Heart left ventricle (tissue), 16 donors: ENCODE data around the gene TNRC6B. TPM values are rescaled to one million over a fixed set of nuclear protein-coding genes. Genes with fewer than 3 reads are reported as not detected.

Experiments
- ATAC-seq, 4 donors: fragments of 200-7000 bp; cut with Tn5 transposase; one replicate each; pipeline ENCODE4 v1.9.1; 2020 to 2022; ENCODE audit warnings: moderate library complexity in 4 of 4, mild to moderate bottlenecking in 3 of 4, moderate number of reproducible peaks in 1 of 4
- DNase-seq, 5 donors: peaks; one replicate each; pipeline ENCODE4 v3.0.0-alpha.2; 2020
- H3K27ac ChIP-seq, 12 donors: fragments of 200-600 bp; sonication (generic) in 4 of 12; one replicate each; pipeline versions ENCODE4 v1.5.0 to v1.8.0; 2016 to 2022; ENCODE audit warnings: mild to moderate bottlenecking in 2 of 12
- H3K27me3 ChIP-seq, 9 donors: fragments of 200-600 bp; sonication (generic) in 2 of 9; one replicate each; pipeline versions ENCODE4 v1.5.1 to v1.8.0; 2016 to 2022; ENCODE audit warnings: mild to moderate bottlenecking in 3 of 9
- H3K36me3 ChIP-seq, 9 donors: fragments of 200-600 bp; sonication (generic) in 2 of 9; one replicate each; pipeline versions ENCODE4 v1.5.0 to v1.8.0; 2018 to 2022; ENCODE audit warnings: mild to moderate bottlenecking in 2 of 9
- H3K4me1 ChIP-seq, 12 donors: fragments of 200-600 bp; sonication (generic) in 4 of 12; one replicate each; pipeline versions ENCODE4 v1.5.0 to v1.8.0; 2016 to 2022; ENCODE audit warnings: mild to moderate bottlenecking in 3 of 12
- H3K4me3 ChIP-seq, 12 donors: fragments of 200-600 bp; sonication (generic) in 4 of 12; one replicate each; pipeline versions ENCODE4 v1.5.0 to v1.8.0; 2017 to 2022; ENCODE audit warnings: mild to moderate bottlenecking in 9 of 12, moderate library complexity in 4 of 12
- H3K9me3 ChIP-seq, 12 donors: fragments of 200-600 bp; sonication (generic) in 4 of 12; one replicate each; pipeline versions ENCODE4 v1.5.0 to v1.8.0; 2016 to 2022; ENCODE audit warnings: mild to moderate bottlenecking in 1 of 12
- CTCF ChIP-seq, 12 donors: fragments of 200-600 bp; sonication (generic) in 4 of 12; IDR thresholded peaks; one replicate each; pipeline versions ENCODE4 v1.5.0 to v1.8.0; 2018 to 2022; ENCODE audit warnings: antibody characterized with exemption in 12 of 12, mild to moderate bottlenecking in 5 of 12
- POLR2A ChIP-seq, 2 donors: fragments of 450-650 bp; IDR thresholded peaks; one replicate each; pipeline ENCODE4 v1.6.1; 2017; ENCODE audit warnings: antibody characterized with exemption in 2 of 2, mild to moderate bottlenecking in 2 of 2, moderate library complexity in 2 of 2
- WGBS, 4 donors: extraction: QIAGEN DNeasy Blood & Tissue Kit in 2 of 4; methylation state at CpG; one replicate each; pipeline versions ENCODE4 v1.1.5 to v1.1.7; 2013 to 2018; 5-methylcytosine and 5-hydroxymethylcytosine counted together
- intact Hi-C, 10 donors: fragments of 100-400 bp; cut with DNase I; formaldehyde crosslinking; loops; one replicate each; pipeline versions ENCODE4 v1.11.1 to v1.14.2; 2022
- polyA plus RNA-seq, 2 donors: library from polyadenylated mRNA; stranded (reverse); fragments of 200-250 nt; gene quantifications; one replicate each; pipeline ENCODE4 v1.2.3, GENCODE V29; 2013
- total RNA-seq, 9 donors: library from RNA; depleted of rRNA in 2 of 9; stranded (reverse); fragments of >200 nt in 2 of 9; fragmentation: NEBNext Ultra II Directional in 3 of 9; extraction: Animal tissue kit (Norgen Biotek cat#: 25700) in 3 of 9; gene quantifications; one replicate each; pipeline versions ENCODE4 v1.1.0 to v1.2.4, GENCODE V29; 2016 to 2023
- donor health status: ischemic (EF 13 %, LVEDD 7.1; RV severe dilation, severe dysfunction).
- donor health status: healthy with polysubstance abuse.
- donor health status: DM: no; HTN: yes; CAD: no.
- donor health status: DM: no; HTN: no; CAD: no.
- donor health status: ischemic (EF 25% LVEDD 6.9; RV normal size, moderate dysfunction).
- donor health status: ischemic (EF 25% LVEDD 5.7; RV mildly dilated, moderate dysfunction).
- donor health status: healthy.
- donor health status: DM: yes; HTN: yes; CAD: no.
- donor health status: ischemic (EF 35%, LVEDD 5.7; RV mildly dilated, moderate dysfunction).
- donor health status: nonischemic (EF 11% LVEDD 7.7; RV severe dilation, severe dysfunction).
- donor health status: DM: yes; HTN: yes; CAD: no.
- donor health status: PGD.
- donor health status: ischemic (EF 29% LVEDD 5.4; RV normal size, mild dysfunction).
- donor health status: nonischemic (EF 23%, LVEDD 6.1; RV moderate dilation, normal function).

The TNRC6B gene
- total and polyA plus RNA-seq, 11 donors: 13.2 to 62.4 (median 39.3) TPM

DNA sequence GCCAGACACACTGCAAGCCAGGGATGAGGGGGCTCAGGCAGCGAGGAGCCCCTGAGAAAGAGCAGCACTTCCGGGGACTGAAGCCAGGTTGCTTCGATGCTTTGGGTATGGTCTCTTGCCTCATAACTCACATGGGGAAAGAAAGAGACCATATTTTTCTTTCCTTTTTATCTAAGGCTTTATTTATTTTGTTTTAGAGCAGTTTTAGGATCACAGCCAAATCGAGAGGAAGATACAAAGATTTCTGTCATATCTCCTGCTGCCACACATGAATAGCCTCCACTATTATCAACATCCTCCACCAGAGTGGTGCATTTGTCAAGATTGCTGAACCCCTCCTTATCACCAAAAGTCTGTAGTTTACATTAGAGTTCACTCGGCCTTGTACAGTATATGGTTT lies 144.3 kb downstream of the TNRC6B start:
- peaks cover 0 to 98% (median 81%) of the 10 kb centered on the region in 9 donors for H3K36me3 ChIP-seq
- no peak for ATAC-seq
- intact Hi-C loops: loop anchor here in 2 of 10 donors (2.0 to 5.0 kb wide), 2 partner anchors 35 kb away; no protein-coding TSS in a partner anchor
- no peak for DNase-seq
- WGBS, 4 donors: 60 to 73% (median 69%) methylated on average over 5 of the region's 5 CpGs
- no peak overlapping the region for H3K4me3 ChIP-seq
- H3K4me1 ChIP-seq: peaks cover 0 to 13% (median 2%) of the 10 kb centered on the region in 12 donors
- H3K27me3 ChIP-seq: no peaks in the 10 kb centered on the region
- no peaks in the 10 kb centered on the region for H3K9me3 ChIP-seq
- TF ChIP-seq CTCF (IDR thresholded peaks at IDR 0.05) (no peak), POLR2A (IDR thresholded peaks at IDR 0.05) (no peak)
- no peak overlapping the region for H3K27ac ChIP-seq

DNA sequence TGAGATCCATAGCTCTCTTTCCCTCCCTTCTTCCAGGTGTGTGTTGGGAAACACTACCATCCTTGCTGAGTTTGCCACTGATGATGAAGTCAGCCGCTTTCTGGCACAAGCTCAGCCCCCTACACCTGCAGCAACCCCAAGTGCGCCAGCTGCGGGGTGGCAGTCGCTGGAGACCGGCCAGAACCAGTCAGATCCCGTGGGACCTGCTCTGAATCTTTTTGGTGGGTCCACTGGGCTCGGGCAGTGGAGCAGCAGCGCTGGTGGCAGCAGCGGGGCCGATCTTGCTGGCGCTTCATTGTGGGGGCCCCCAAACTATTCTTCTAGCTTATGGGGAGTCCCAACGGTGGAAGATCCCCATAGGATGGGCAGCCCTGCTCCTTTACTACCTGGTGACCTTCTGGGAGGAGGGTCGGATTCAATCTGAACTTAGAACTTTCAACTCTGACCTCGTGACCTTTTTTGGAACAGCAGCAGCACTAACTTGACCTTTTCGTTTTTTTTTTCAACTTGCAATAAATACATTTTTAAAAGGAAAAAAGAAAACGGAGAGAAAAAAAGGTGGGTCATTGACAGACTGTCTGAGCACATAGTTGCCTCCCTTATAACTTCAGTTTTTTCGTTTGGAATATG lies 145.2 kb downstream of the TNRC6B start:
- peaks cover 0 to 96% (median 72%) of the 10 kb centered on the region in 9 donors for H3K36me3 ChIP-seq
- WGBS, 4 donors: 92 to 94% (median 93%) methylated on average over 15 to 17 of the region's 17 CpGs

GRCh38 chr22:40323681-40324171 lies 146.0 kb downstream of the TNRC6B start:
- no peak for DNase-seq
- H3K27ac ChIP-seq: peak overlapping the region in 2 of 12 donors; percentile 35 to 73
- ATAC-seq: no peak
- peaks cover 0 to 19% (median 4%) of the 10 kb centered on the region in 12 donors for H3K4me1 ChIP-seq
- H3K36me3 ChIP-seq: peaks cover 0 to 95% (median 64%) of the 10 kb centered on the region in 9 donors
- H3K27me3 ChIP-seq: no peaks in the 10 kb centered on the region
- H3K9me3 ChIP-seq: no peaks in the 10 kb centered on the region
- intact Hi-C loops: loop anchor here in 2 of 10 donors (2.0 to 5.0 kb wide), 2 partner anchors 36 to 37 kb away; no protein-coding TSS in a partner anchor
- H3K4me3 ChIP-seq: no peak overlapping the region
- 78 to 88% (median 85%) methylated on average over 8 of the region's 8 CpGs for WGBS, 4 donors
- no peak for TF ChIP-seq CTCF (IDR thresholded peaks at IDR 0.05)
- TF ChIP-seq POLR2A (IDR thresholded peaks at IDR 0.05): no peak

More for the DNA sequence above, 145.2 kb downstream of the TNRC6B start:
- TF ChIP-seq POLR2A (IDR thresholded peaks at IDR 0.05) (no peak), CTCF (IDR thresholded peaks at IDR 0.05) (no peak)
- no peak overlapping the region for H3K27ac ChIP-seq
- no peaks in the 10 kb centered on the region for H3K27me3 ChIP-seq
- intact Hi-C loops: loop anchor here in 2 of 10 donors (2.0 to 5.0 kb wide), 2 partner anchors 36 kb away; no protein-coding TSS in a partner anchor
- DNase-seq (no peak), ATAC-seq (peak in 1 of 4 donors; percentile 16)
- H3K9me3 ChIP-seq: no peaks in the 10 kb centered on the region
- no peak overlapping the region for H3K4me3 ChIP-seq
- peaks cover 0 to 19% (median 4%) of the 10 kb centered on the region in 12 donors for H3K4me1 ChIP-seq
